T-helper 17 cell (primary cell): ENCODE data around the gene L1CAM. TPM values are rescaled to one million over a fixed set of nuclear protein-coding genes. Genes with fewer than 3 reads are reported as not detected.

Source experiments
- ATAC-seq: fragments of 150-1000 bp; cut with Tn5 transposase; 2 replicates; pipeline ENCODE4 v1.10.0; 2021; ENCODE audit warnings: mild to moderate bottlenecking, moderate library complexity
- DNase-seq, 3 donors: peaks; one replicate each; pipeline versions ENCODE4 v3.0.0 to v3.0.0-alpha.2; 2020 to 2021
- H3K9me3 ChIP-seq: one replicate; pipeline ENCODE4 v1.7.0; 2013; ENCODE audit warnings: low read length, mild to moderate bottlenecking; ENCODE audit not compliant: control insufficient read depth, poor library complexity, severe bottlenecking
- H3K27ac Mint-ChIP-seq: one replicate; pipeline ENCODE4 v1.8.0; 2022; ENCODE audit warnings: mild to moderate bottlenecking, moderate library complexity, mixed read lengths
- H3K27me3 Mint-ChIP-seq: one replicate; pipeline ENCODE4 v1.8.0; 2022; ENCODE audit warnings: mixed read lengths
- H3K36me3 Mint-ChIP-seq: one replicate; pipeline ENCODE4 v1.8.0; 2022; ENCODE audit warnings: low read depth, mixed read lengths
- H3K4me1 Mint-ChIP-seq: one replicate; pipeline ENCODE4 v1.8.0; 2022; ENCODE audit warnings: mild to moderate bottlenecking, mixed read lengths
- H3K4me3 Mint-ChIP-seq: one replicate; pipeline ENCODE4 v1.8.0; 2022; ENCODE audit warnings: mild to moderate bottlenecking, moderate library complexity, mixed read lengths
- total RNA-seq, 4 donors: library from RNA in 2 of 4; stranded (reverse) in 2 of 4; gene quantifications; one replicate each; pipeline ENCODE4 v1.2.3 and lab custom pipeline; 2022 to 2026

L1CAM gene
- total RNA-seq, 2 donors from 2014 or later: 2.3 to 3.9 TPM

DNA sequence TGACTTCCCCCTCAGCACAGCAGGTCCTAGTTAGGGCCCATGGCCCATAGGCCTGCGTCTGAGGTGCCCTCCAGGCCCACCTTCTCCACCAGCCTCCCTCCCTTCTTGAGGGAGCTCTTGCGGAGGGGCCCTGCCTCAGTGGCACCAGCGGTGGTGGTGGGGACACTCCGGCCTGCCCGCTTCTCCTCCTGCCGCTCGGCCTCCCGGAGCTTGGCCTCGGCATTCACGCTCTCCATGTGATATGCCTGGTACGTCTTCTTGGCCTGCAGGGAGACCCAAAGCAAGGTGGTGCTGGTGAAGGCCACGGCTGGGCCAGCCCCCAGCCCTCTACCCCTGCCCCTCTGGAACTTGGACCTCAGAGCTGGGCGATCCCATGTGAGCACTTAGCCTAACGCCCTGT, 34.6 kb upstream of the L1CAM start:
- H3K27ac Mint-ChIP-seq: no peak overlapping the region
- peaks cover 22% of the 10 kb centered on the region for H3K4me1 Mint-ChIP-seq
- peaks cover 2% of the 10 kb centered on the region for H3K36me3 Mint-ChIP-seq
- no peaks in the 10 kb centered on the region for H3K27me3 Mint-ChIP-seq
- H3K9me3 ChIP-seq: no peaks in the 10 kb centered on the region
- no peak overlapping the region for H3K4me3 Mint-ChIP-seq
- no peak for DNase-seq
- ATAC-seq: no peak

- DNase-seq: no peak
- Mint-ChIP-seq H3K36me3 (peaks cover 2% of the 10 kb centered on the region), H3K4me3 (no peak overlapping the region), H3K27ac (peak overlapping the region; percentile 1), H3K27me3 (no peaks in the 10 kb centered on the region), H3K4me1 (peaks cover 17% of the 10 kb centered on the region)
- ATAC-seq: no peak
- no peaks in the 10 kb centered on the region for H3K9me3 ChIP-seq
Observed at GRCh38 chrX:153919281-153919680, 33.3 kb upstream of the L1CAM start.

DNA sequence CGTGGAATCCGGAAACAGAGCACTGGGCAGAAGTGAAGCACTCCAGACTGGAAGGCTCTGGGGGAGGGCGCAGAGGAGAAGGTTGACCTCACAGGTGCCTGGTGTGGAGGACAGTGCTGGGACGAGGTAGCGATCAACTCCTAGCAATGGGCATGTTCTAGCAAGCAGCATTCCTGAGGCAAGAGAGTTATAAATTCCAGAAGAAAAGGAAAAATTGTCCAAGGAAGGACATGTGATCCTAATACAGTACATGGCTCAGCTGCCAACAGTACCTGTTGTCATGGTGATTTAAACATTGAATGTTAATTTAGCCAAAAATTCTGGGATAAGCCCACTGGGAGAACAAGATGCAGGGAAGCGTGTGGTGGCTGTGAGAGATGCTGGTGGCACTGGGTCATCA, 31.9 kb upstream of the L1CAM start:
- H3K9me3 ChIP-seq: no peaks in the 10 kb centered on the region
- no peak overlapping the region for H3K4me3 Mint-ChIP-seq
- H3K27me3 Mint-ChIP-seq: no peaks in the 10 kb centered on the region
- ATAC-seq (no peak), DNase-seq (no peak)
- H3K36me3 Mint-ChIP-seq: peaks cover 2% of the 10 kb centered on the region
- no peak overlapping the region for H3K27ac Mint-ChIP-seq
- peaks cover 12% of the 10 kb centered on the region for H3K4me1 Mint-ChIP-seq

DNA sequence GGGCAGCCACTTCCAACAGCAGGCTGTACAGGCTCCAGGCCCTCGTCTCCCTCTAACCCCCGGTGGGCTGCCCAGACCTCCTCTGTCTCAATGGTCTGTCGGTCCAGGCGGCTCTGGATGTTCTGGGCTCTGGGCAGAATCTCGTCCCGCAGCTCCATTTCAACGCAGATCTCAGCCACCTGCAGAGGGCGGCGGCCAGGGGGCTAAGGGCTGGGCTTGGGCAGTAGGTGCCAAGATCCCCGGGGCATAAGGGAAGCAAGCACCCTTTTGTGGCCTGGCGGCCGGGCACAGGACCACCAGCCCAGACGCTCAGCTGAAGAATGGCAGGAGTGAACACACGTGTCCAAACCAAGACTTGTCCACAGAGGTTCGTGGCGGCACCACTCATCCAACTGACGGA, 27.7 kb upstream of the L1CAM start:
- Mint-ChIP-seq H3K27me3 (no peaks in the 10 kb centered on the region), H3K4me1 (peaks cover 7% of the 10 kb centered on the region), H3K36me3 (peaks cover 2% of the 10 kb centered on the region), H3K27ac (peak overlapping the region; percentile 43), H3K4me3 (no peak overlapping the region)
- H3K9me3 ChIP-seq: no peaks in the 10 kb centered on the region
- ATAC-seq: no peak
- DNase-seq: no peak

DNA sequence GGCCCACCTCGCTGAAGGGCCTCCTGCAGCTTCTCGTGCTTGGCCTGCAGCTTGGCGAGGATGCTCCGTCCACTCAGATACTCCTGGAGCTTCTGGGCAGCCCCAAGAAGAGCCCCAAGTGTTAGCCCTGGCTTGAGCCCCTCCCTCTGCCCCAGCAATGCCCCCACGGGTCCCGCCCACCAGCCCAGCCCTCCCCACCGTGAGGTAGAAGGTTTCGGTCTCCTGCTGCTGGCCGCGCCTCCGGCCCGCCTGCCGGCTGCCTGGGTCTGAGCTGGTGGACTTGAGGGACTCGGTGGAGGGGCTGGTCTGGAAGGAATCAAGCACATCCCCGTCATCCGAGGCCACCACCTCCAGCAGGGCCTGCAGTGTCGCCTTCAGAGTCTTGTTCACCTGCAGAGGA, 27.2 kb upstream of the L1CAM start:
- H3K27me3 Mint-ChIP-seq: no peaks in the 10 kb centered on the region
- H3K4me1 Mint-ChIP-seq: peaks cover 9% of the 10 kb centered on the region
- no peak overlapping the region for H3K4me3 Mint-ChIP-seq
- no peak overlapping the region for H3K27ac Mint-ChIP-seq
- ATAC-seq (no peak), DNase-seq (no peak)
- no peaks in the 10 kb centered on the region for H3K9me3 ChIP-seq
- peaks cover 2% of the 10 kb centered on the region for H3K36me3 Mint-ChIP-seq

GRCh38 chrX:153911798-153912197, 25.8 kb upstream of the L1CAM start:
- Mint-ChIP-seq H3K4me1 (peaks cover 9% of the 10 kb centered on the region), H3K4me3 (no peak overlapping the region), H3K27ac (no peak overlapping the region), H3K36me3 (peaks cover 2% of the 10 kb centered on the region), H3K27me3 (no peaks in the 10 kb centered on the region)
- H3K9me3 ChIP-seq: no peaks in the 10 kb centered on the region
- ATAC-seq (peak; percentile 23), DNase-seq (no peak)

- DNase-seq (no peak), ATAC-seq (no peak)
- Mint-ChIP-seq H3K36me3 (no peaks in the 10 kb centered on the region), H3K27me3 (no peaks in the 10 kb centered on the region), H3K27ac (no peak overlapping the region), H3K4me1 (peaks cover 5% of the 10 kb centered on the region), H3K4me3 (no peak overlapping the region)
- no peaks in the 10 kb centered on the region for H3K9me3 ChIP-seq
Observed at GRCh38 chrX:153910446-153910845, 24.5 kb upstream of the L1CAM start.

DNA sequence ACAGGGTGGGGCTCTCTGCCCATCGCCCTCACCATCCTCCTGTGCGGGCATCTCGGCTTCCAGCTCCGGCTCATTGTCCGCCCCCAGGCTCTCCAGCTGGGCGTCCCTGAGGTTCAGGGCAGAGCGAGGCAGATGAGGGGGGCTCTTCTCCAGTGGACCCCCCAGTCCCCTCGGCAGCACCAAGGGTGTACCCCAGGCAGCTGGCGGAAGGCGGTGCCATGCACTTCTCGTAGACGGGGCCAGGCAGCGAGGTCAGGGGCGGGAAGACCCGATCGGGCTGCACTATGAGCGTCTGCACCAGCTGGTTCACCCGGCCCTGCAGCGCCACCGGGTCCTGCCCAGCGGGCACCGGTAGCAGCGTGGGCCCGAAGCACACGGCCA, 24.0 kb upstream of the L1CAM start:
- Mint-ChIP-seq H3K27ac (no peak overlapping the region), H3K36me3 (no peaks in the 10 kb centered on the region), H3K27me3 (no peaks in the 10 kb centered on the region), H3K4me3 (no peak overlapping the region), H3K4me1 (peaks cover 5% of the 10 kb centered on the region)
- ATAC-seq: no peak
- no peaks in the 10 kb centered on the region for H3K9me3 ChIP-seq
- DNase-seq: no peak

- ATAC-seq (no peak), DNase-seq (no peak)
- no peaks in the 10 kb centered on the region for H3K9me3 ChIP-seq
- Mint-ChIP-seq H3K4me1 (peaks cover 7% of the 10 kb centered on the region), H3K27ac (no peak overlapping the region), H3K27me3 (no peaks in the 10 kb centered on the region), H3K36me3 (no peaks in the 10 kb centered on the region), H3K4me3 (no peak overlapping the region)
Observed at GRCh38 chrX:153909024-153909979, 23.3 kb upstream of the L1CAM start.

GRCh38 chrX:153908219-153908860, 22.4 kb upstream of the L1CAM start:
- no peak for DNase-seq

GRCh38 chrX:153907456-153907855, 21.5 kb upstream of the L1CAM start:
- ATAC-seq (no peak), DNase-seq (no peak)
- no peak overlapping the region for H3K4me3 Mint-ChIP-seq
- H3K9me3 ChIP-seq: no peaks in the 10 kb centered on the region
- no peak overlapping the region for H3K27ac Mint-ChIP-seq
- peaks cover 18% of the 10 kb centered on the region for H3K4me1 Mint-ChIP-seq
- H3K27me3 Mint-ChIP-seq: no peaks in the 10 kb centered on the region
- H3K36me3 Mint-ChIP-seq: no peaks in the 10 kb centered on the region

More at GRCh38 chrX:153908219-153908860, 22.4 kb upstream of the L1CAM start:
- no peak overlapping the region for H3K4me3 Mint-ChIP-seq
- peaks cover 14% of the 10 kb centered on the region for H3K4me1 Mint-ChIP-seq
- no peaks in the 10 kb centered on the region for H3K36me3 Mint-ChIP-seq
- no peak overlapping the region for H3K27ac Mint-ChIP-seq
- no peaks in the 10 kb centered on the region for H3K27me3 Mint-ChIP-seq
- H3K9me3 ChIP-seq: no peaks in the 10 kb centered on the region
- no peak for ATAC-seq

DNA sequence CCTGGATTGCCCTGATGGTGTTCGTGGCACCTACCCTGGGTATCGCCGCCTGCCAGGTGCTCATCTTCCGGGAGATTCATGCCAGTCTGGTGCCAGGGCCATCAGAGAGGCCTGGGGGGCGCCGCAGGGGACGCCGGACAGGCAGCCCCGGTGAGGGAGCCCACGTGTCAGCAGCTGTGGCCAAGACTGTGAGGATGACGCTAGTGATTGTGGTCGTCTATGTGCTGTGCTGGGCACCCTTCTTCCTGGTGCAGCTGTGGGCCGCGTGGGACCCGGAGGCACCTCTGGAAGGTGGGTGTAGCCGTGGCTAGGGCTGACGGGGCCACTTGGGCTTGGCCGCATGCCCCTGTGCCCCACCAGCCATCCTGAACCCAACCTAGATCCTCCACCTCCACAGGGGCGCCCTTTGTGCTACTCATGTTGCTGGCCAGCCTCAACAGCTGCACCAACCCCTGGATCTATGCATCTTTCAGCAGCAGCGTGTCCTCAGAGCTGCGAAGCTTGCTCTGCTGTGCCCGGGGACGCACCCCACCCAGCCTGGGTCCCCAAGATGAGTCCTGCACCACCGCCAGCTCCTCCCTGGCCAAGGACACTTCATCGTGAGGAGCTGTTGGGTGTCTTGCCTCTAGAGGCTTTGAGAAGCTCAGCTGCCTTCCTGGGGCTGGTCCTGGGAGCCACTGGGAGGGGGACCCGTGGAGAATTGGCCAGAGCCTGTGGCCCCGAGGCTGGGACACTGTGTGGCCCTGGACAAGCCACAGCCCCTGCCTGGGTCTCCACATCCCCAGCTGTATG, 20.3 kb upstream of the L1CAM start:
- H3K9me3 ChIP-seq: no peaks in the 10 kb centered on the region
- peak overlapping the region; percentile 62 for H3K4me3 Mint-ChIP-seq
- H3K36me3 Mint-ChIP-seq: no peaks in the 10 kb centered on the region
- peak overlapping the region; percentile 53 for H3K27ac Mint-ChIP-seq
- no peaks in the 10 kb centered on the region for H3K27me3 Mint-ChIP-seq
- ATAC-seq (peak; percentile 52), DNase-seq (no peak)
- peaks cover 23% of the 10 kb centered on the region for H3K4me1 Mint-ChIP-seq

DNA sequence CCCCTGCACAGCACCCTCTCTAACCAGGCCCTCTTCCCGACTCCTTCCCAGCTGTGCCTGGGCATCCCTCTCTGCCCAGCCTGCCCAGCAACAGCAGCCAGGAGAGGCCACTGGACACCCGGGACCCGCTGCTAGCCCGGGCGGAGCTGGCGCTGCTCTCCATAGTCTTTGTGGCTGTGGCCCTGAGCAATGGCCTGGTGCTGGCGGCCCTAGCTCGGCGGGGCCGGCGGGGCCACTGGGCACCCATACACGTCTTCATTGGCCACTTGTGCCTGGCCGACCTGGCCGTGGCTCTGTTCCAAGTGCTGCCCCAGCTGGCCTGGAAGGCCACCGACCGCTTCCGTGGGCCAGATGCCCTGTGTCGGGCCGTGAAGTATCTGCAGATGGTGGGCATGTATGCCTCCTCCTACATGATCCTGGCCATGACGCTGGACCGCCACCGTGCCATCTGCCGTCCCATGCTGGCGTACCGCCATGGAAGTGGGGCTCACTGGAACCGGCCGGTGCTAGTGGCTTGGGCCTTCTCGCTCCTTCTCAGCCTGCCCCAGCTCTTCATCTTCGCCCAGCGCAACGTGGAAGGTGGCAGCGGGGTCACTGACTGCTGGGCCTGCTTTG, 19.6 kb upstream of the L1CAM start:
- no peaks in the 10 kb centered on the region for H3K9me3 ChIP-seq
- ATAC-seq (no peak), DNase-seq (no peak)
- H3K36me3 Mint-ChIP-seq: no peaks in the 10 kb centered on the region
- no peaks in the 10 kb centered on the region for H3K27me3 Mint-ChIP-seq
- peak overlapping the region; percentile 53 for H3K27ac Mint-ChIP-seq
- peak overlapping the region; percentile 62 for H3K4me3 Mint-ChIP-seq
- peaks cover 27% of the 10 kb centered on the region for H3K4me1 Mint-ChIP-seq
